Hypothalamus (tissue), 51 donors: ENCODE results near the gene IL26.

Experiments
- DNase-seq, 51 donors: peaks; one replicate each; lab custom pipeline; 2025; lab: John Stamatoyannopoulos, UW

IL26 gene, protein sequence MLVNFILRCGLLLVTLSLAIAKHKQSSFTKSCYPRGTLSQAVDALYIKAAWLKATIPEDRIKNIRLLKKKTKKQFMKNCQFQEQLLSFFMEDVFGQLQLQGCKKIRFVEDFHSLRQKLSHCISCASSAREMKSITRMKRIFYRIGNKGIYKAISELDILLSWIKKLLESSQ

GRCh38 chr12:68225576-68226476 lies at the start of gene IL26:
TSS of gene IL26 (minus strand) at chr12:68225810. CDS start at chr12:68225756, 54 bp downstream.
- no peak for DNase-seq

DNA sequence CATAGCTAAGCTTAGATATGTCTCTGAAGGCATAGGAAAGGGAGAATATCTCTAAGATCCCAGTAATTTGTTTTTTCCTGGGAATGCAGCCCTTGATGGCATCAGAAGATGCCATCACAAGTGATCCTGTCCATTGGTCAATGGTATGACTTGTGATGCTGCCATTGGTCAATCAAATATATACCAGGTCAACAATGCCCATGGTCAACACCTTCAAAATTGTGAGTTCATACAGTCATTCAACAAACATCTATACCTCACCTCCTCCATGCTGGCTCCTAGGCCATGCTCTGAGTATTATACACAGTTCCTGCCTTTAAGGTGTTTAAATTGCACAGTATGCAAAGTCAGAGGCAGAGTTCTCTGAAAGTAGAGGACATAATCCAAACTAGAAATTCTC lies 47.1 kb upstream of the IL26 start:
- DNase-seq = no peak

GRCh38 chr12:68271346-68271745 lies 45.7 kb upstream of the IL26 start:
- DNase-seq = no peak

GRCh38 chr12:68270358-68270757 lies 44.7 kb upstream of the IL26 start:
- DNase-seq = no peak

GRCh38 chr12:68269779-68270178 lies 44.2 kb upstream of the IL26 start:
- DNase-seq = no peak

- no peak for DNase-seq
Observed at GRCh38 chr12:68268967-68269366, 43.4 kb upstream of the IL26 start.

DNA sequence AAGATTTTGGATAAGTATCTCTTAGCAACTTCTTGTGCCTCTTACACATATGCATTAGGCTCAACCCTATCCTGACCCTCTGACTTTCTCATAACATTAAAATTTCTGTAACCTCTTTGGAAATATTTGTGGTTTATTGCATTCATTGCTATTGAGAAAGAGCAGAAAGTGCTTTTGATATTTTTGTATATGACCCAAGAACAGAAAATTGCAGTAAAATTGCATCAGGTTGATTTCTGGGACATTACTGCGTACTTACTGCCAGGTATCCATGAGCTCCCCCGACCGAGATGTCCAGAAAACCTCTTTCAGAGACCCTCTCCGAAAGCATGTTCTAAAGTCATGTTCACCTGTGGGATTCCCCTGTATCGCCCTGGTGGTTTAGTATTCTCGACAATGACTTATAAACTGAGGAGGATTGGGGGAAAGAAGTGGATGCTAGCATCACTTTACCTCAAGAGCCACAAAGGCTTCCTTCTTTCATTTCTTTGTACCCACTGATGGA lies 42.3 kb upstream of the IL26 start:
- DNase-seq = no peak

GRCh38 chr12:68264857-68265256 lies 39.2 kb upstream of the IL26 start:
- DNase-seq = no peak

GRCh38 chr12:68264158-68264855 lies 38.7 kb upstream of the IL26 start:
- no peak for DNase-seq

GRCh38 chr12:68263366-68263765 lies 37.8 kb upstream of the IL26 start:
- no peak for DNase-seq

GRCh38 chr12:68261896-68262295 lies 36.3 kb upstream of the IL26 start:
- no peak for DNase-seq

DNA sequence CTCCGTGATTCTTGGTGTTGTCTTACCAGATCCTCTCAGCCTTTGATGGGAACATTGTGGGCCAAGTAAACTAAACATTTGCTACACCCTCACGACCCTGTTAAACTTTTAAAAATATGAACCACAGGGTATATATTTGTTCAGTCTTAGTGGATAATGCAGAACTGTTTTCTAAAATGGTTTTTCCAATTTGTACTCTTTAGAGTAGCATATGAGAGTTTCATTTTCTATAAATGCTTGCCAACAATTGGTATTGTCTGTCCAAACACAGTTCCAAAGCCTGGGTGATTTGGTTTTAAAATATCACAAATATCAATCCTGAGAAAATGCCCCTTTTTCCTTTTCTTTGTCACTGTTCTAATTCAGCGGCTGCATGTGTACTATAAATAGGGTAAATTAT lies 34.5 kb upstream of the IL26 start:
- no peak for DNase-seq

DNA sequence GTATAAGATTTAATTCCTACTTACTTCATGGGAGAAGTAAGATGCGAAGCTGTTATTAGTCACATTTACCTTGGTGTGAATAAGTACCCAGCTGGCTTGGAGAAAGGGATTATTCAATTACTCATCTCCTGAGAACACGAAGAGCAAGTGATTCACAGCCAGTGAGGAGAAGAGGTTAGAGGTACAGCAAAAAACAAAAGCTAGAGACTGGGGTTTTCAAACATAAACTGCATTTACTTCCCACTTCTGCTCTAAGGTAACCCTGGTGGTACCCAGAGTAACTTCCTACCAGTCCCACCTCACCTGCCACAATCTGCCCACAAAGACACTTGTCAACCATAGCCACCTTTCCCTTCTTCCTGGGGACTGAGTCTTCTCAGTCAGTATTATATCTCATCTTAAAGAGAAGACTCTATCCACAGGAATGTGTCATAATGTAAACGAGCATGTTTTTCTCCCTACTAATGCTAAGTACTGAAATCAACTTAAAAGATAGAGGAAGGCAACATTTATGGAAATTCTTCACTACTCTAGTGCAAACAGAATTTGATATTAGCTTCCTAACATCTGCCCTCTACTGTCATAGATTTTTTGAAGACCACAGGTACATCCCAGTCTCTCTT lies 33.8 kb upstream of the IL26 start:
- peak in 1 of 51 donors; percentile 14 for DNase-seq

DNA sequence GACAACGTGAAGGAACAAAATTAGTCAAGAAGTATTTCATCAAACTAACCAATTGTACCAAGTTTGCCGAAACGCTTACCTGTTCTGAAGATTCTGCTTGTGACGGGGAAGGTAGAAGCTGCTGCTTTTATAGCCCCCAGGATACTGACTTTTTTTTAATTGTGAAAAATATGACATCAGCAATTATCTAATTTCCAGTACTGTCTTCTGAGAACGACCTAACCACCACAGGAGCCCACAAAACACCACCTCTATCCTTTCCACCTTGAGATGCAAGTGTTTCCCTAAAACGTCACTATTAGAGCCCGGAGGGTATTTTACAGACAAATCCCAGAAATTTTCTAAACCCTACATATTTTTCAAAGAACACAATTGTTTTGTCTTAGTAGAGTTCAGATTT lies 27.9 kb upstream of the IL26 start, which contains the start of gene IL22:
Gene IL22 (minus strand): TSS at position 101 of the 400 bp plus-strand sequence. CDS start 156 bp downstream, outside the sequence.
- no peak for DNase-seq

GRCh38 chr12:68252077-68252476 lies 26.5 kb upstream of the IL26 start:
- DNase-seq = no peak

DNA sequence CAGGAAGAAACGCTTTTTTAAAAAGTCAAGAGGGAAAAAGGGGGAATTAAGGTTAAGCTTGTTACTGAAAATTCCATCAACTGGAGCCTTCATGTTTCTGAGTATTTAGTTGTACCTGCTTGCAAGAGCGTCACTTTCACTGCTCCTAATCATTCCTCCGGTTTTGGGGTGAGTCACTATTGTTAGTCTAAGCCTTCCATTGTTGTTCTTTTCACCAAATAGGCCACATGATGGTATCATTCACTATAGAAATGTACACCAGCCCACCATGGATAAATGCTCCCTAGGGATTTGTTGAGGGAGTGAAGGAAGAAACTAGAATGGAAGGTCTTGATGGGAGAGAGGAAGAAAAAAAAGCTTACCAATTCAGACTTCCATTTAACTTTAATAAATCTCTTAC lies 24.8 kb upstream of the IL26 start:
- no peak for DNase-seq

GRCh38 chr12:68247785-68248184 lies 22.2 kb upstream of the IL26 start:
- DNase-seq = no peak

GRCh38 chr12:68246350-68246749 lies 20.7 kb upstream of the IL26 start:
- no peak for DNase-seq

DNA sequence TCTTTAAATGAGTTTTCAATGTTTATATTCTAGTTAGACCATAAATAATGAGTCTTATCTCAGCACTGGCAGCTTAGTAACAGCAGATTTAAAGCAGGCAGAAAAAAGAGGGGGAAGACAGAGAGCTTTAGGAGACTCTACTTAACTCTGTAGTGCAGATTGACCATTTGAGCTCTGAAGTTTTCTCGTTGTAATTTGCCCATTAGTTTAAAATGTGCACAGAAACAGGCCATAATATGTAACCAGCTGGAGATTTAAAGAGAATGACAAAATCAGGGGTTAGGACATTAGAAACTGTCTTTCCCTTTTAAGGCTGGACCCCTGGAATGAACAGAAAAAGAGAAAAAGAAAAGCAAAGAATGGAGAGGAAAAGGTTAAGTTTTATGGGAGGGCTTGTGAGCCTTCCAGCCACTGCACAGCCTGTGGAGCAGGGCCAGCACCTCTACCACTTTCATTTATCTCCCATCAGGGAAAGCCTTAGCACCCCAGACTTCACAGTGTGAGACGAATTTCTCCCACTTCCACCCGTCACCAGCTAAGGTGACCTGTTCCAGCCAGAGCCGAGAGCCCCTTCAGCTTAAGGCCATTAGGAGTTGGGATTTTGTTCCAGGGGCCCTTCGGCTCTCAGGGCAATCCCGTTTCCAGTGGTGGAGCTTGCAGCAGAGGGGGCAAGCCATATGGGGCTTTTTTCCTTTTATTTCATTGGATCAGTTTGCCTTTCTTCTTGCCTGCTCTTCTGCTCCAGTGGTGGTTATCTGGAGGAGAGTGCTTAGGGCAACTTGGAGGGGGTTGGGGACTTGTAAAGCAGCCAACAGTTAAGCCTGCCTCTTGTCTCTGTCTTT lies 19.8 kb upstream of the IL26 start:
- no peak for DNase-seq

DNA sequence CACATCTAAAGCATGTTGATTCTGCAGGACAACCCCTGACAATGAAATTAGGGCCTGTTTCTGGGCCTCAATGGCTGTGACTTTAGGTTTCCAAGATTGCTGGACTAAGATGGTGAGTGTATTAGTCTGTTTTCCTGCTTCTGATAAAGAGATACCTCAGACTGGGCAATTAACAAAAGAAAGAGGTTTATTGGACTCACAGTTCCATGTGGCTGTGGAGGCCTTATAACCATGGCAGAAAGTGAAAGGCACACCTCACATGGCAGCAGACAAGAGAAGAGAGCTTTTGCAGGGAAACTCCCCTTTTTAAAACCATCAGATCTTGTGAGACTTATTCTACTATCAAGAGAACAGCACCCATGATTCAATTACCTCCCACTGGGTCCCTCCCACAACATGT lies 17.2 kb upstream of the IL26 start:
- no peak for DNase-seq
